Stimulated activated CD8-positive, alpha-beta memory T cell treated with anti-CD3 and anti-CD28 coated beads, Interleukin-4, amount 100 ng/mL, for 48 hours (primary cell): ENCODE measurements around the gene KRTAP6-2.

Source experiments
- DNase-seq: peaks from one replicate; pipeline ENCODE4 v3.0.0-alpha.2; 2020

The KRTAP6-2 gene

GRCh38 chr21:30598802-30599201 is at the start of gene KRTAP6-2:
Gene KRTAP6-2 (minus strand): TSS chr21:30598902. CDS start chr21:30598874, 28 bp downstream.
- DNase-seq, result no peak

GRCh38 chr21:30646904-30647414 is 48.3 kb upstream of the KRTAP6-2 start:
- DNase-seq, result no peak

GRCh38 chr21:30642564-30642963 is 43.9 kb upstream of the KRTAP6-2 start, which contains the start of gene KRTAP20-3:
Gene KRTAP20-3 (plus strand): TSS chr21:30642864.
- DNase-seq, result no peak

- DNase-seq, result no peak
Observed at GRCh38 chr21:30638686-30639085, 40.0 kb upstream of the KRTAP6-2 start.

GRCh38 chr21:30634906-30635305 is 36.2 kb upstream of the KRTAP6-2 start, which contains the start of gene KRTAP20-2:
Gene KRTAP20-2 (plus strand): TSS chr21:30635206. CDS start chr21:30635264, 58 bp downstream.
- no peak for DNase-seq

- DNase-seq, result no peak
Observed at GRCh38 chr21:30629200-30629599, 30.5 kb upstream of the KRTAP6-2 start.

GRCh38 chr21:30628109-30628508 is 29.4 kb upstream of the KRTAP6-2 start:
- no peak for DNase-seq

GRCh38 chr21:30625449-30626165 is 26.9 kb upstream of the KRTAP6-2 start:
- no peak for DNase-seq

- DNase-seq, result no peak
Observed at GRCh38 chr21:30623362-30623761, 24.7 kb upstream of the KRTAP6-2 start.

- no peak for DNase-seq
Observed at GRCh38 chr21:30620522-30620921, 21.8 kb upstream of the KRTAP6-2 start, which contains the start of gene KRTAP20-4. Gene KRTAP20-4 (plus strand): TSS chr21:30620627.

GRCh38 chr21:30620080-30620479 is 21.4 kb upstream of the KRTAP6-2 start:
- DNase-seq, result no peak

GRCh38 chr21:30616125-30616524 is 17.4 kb upstream of the KRTAP6-2 start, which contains the start of gene KRTAP20-1:
Gene KRTAP20-1 (plus strand): TSS chr21:30616425. CDS start chr21:30616455, 30 bp downstream.
- no peak for DNase-seq

- no peak for DNase-seq
Observed at GRCh38 chr21:30615199-30615598, 16.5 kb upstream of the KRTAP6-2 start.

- no peak for DNase-seq
Observed at GRCh38 chr21:30613836-30614235, 15.1 kb upstream of the KRTAP6-2 start, which contains the start of gene KRTAP6-1. Gene KRTAP6-1 (minus strand): TSS chr21:30613930. CDS start chr21:30613904, 26 bp downstream.

- DNase-seq, result no peak
Observed at GRCh38 chr21:30612132-30612531, 13.4 kb upstream of the KRTAP6-2 start.

- no peak for DNase-seq
Observed at GRCh38 chr21:30605968-30606367, 7.3 kb upstream of the KRTAP6-2 start.

GRCh38 chr21:30600787-30601186 is 2.1 kb upstream of the KRTAP6-2 start, which contains the start of gene KRTAP22-1:
Gene KRTAP22-1 (plus strand): TSS chr21:30601087.
- DNase-seq, result no peak

GRCh38 chr21:30592140-30592539 is 6.6 kb downstream of the KRTAP6-2 start, which contains the start of gene KRTAP6-3:
Gene KRTAP6-3 (plus strand): TSS chr21:30592440. CDS start chr21:30592446, 6 bp downstream.
- DNase-seq, result no peak

- no peak for DNase-seq
Observed at GRCh38 chr21:30590297-30590696, 8.4 kb downstream of the KRTAP6-2 start, which contains the start of gene KRTAP22-2. Gene KRTAP22-2 (minus strand): TSS chr21:30590397.

GRCh38 chr21:30582870-30583269 is 15.8 kb downstream of the KRTAP6-2 start:
- no peak for DNase-seq

- no peak for DNase-seq
Observed at GRCh38 chr21:30580132-30580531, 18.6 kb downstream of the KRTAP6-2 start.

- DNase-seq, result no peak
Observed at GRCh38 chr21:30579346-30579745, 19.4 kb downstream of the KRTAP6-2 start.

GRCh38 chr21:30577766-30578165 is 20.9 kb downstream of the KRTAP6-2 start:
- DNase-seq, result no peak

- no peak for DNase-seq
Observed at GRCh38 chr21:30567617-30568016, 31.1 kb downstream of the KRTAP6-2 start.
